HepG2 (cell line): ENCODE data around the gene NDUFS2. TPM values are rescaled to one million over a fixed set of nuclear protein-coding genes. Genes with fewer than 3 reads are reported as not detected.
A peak's percentile ranks its signal among the peaks of the same experiment; 100 is the strongest.

Source experiments
- ATAC-seq: fragments of 200-7000 bp; cut with Tn5 transposase; 3 replicates; pipeline ENCODE4 v1.9.1; 2020; ENCODE audit warnings: mild to moderate bottlenecking, moderate library complexity
- BruUV-seq: library from RNA; stranded (reverse); fragments of 400-500 nt; replicated peaks from 2 replicates; lab custom pipeline; 2021; lab: Mats Ljungman, UMichigan
- CTCF ChIA-PET: fragments of 300-600 bp; formaldehyde crosslinking; extraction: SDS; loops from one replicate; lab custom pipeline; 2021; ENCODE audit warnings: low total read pairs, inconsistent platforms, low intra/inter-chr PET ratio; lab: Yijun Ruan, JAX
- POLR2A ChIA-PET: fragments of 350-600 bp; sonication (Branson Sonifier 250); formaldehyde crosslinking; loops from one replicate; lab custom pipeline; 2020; ENCODE audit warnings: antibody characterized with exemption, inconsistent platforms; lab: Yijun Ruan, JAX
- DNase-seq: peaks from one replicate; pipeline ENCODE4 v3.0.0-alpha.2; 2015; ENCODE audit warnings: low spot score
- FAIRE-seq: peaks from 3 replicates; lab custom pipeline; 2011; peaks lifted over from hg19 to GRCh38; lab: Jason Lieb, UNC
- H2AFZ ChIP-seq: one replicate; pipeline ENCODE4 v1.6.1; 2011; ENCODE audit warnings: low read length, inconsistent platforms
- H3K27ac ChIP-seq: fragments of 300-600 bp; 3 replicates; pipeline ENCODE4 v1.8.0; 2011; ENCODE audit warnings: mixed run types, mild to moderate bottlenecking, mixed read lengths, low read length, inconsistent platforms; ENCODE audit not compliant: insufficient read depth; ENCODE audit errors: extremely low read length
- H3K27me3 ChIP-seq, 2 experiments: fragments of 200-600 bp in 1 of 2; 2 replicates in 1 of 2; 3 replicates in 1 of 2; pipeline versions ENCODE4 v1.6.0 to v1.8.0; 2011; ENCODE audit warnings: low read length in 2 of 2, mild to moderate bottlenecking in 2 of 2, moderate library complexity in 2 of 2, inconsistent platforms in 1 of 2; ENCODE audit not compliant: insufficient read depth in 2 of 2, control insufficient read depth in 1 of 2
- H3K36me3 ChIP-seq, 2 experiments: fragments of 200-600 bp in 1 of 2; replicated peaks in 1 of 2; 2 replicates in 1 of 2; 3 replicates in 1 of 2; pipeline versions ENCODE4 v1.5.1 to v1.8.0; 2011; ENCODE audit warnings: low read length in 2 of 2, inconsistent platforms in 1 of 2; ENCODE audit not compliant: insufficient read depth in 2 of 2, control insufficient read depth in 1 of 2
- H3K4me1 ChIP-seq: 2 replicates; pipeline ENCODE4 v1.5.1; 2012; ENCODE audit warnings: low read length, inconsistent platforms; ENCODE audit not compliant: insufficient read depth
- H3K4me2 ChIP-seq: 2 replicates; pipeline ENCODE4 v1.6.0; 2011; ENCODE audit warnings: low read depth, low read length, inconsistent platforms
- H3K4me3 ChIP-seq, 3 experiments: fragments of 200-600 bp in 1 of 3; sonication (generic), shearing (Covaris generic) in 1 of 3; replicated peaks in 1 of 3; 2 replicates each; pipeline ENCODE4 v1.5.1; 2011 to 2016; ENCODE audit warnings: low read length in 3 of 3, inconsistent platforms in 2 of 3, low read depth in 2 of 3, mild to moderate bottlenecking in 2 of 3, control low read depth in 1 of 3, mixed read lengths in 1 of 3; ENCODE audit not compliant: insufficient read depth in 1 of 3
- H3K79me2 ChIP-seq: one replicate; pipeline ENCODE4 v1.6.1; 2011; ENCODE audit warnings: low read length, inconsistent platforms; ENCODE audit not compliant: insufficient read depth
- H3K9ac ChIP-seq: 2 replicates; pipeline ENCODE4 v1.6.0; 2011; ENCODE audit warnings: mild to moderate bottlenecking, low read depth, low read length, inconsistent platforms; ENCODE audit not compliant: insufficient read depth
- H3K9me3 ChIP-seq: 2 replicates; pipeline ENCODE4 v1.5.1; 2012; ENCODE audit warnings: mild to moderate bottlenecking, low read length
- H4K20me1 ChIP-seq: 2 replicates; pipeline ENCODE4 v1.6.0; 2011; ENCODE audit warnings: inconsistent platforms, mild to moderate bottlenecking, low read length, moderate library complexity; ENCODE audit not compliant: insufficient read depth
- CCDC6 ChIP-seq: sonication (generic); formaldehyde crosslinking; IDR thresholded peaks from 2 replicates; pipeline ENCODE4 v1.8.1; 2022; ENCODE audit warnings: mild to moderate bottlenecking, missing genetic modification reagents, moderate library complexity
- TBX3 ChIP-seq: fragments of 450-650 bp; IDR thresholded peaks from 2 replicates; pipeline ENCODE4 v1.6.1; 2017; ENCODE audit warnings: antibody characterized with exemption, mild to moderate bottlenecking, inconsistent platforms, borderline replicate concordance
- WGBS: methylation state at CpG from one replicate; pipeline ENCODE4 v1.1.6; 2017; ENCODE audit warnings: low lambda C conversion rate; 5-methylcytosine and 5-hydroxymethylcytosine counted together
- in situ Hi-C: cut with HindIII; loops from 2 replicates; pipeline ENCODE4 v1.10.0; 2017; ENCODE audit warnings: low pct_unique_long_range_greater_than_20kb; ENCODE audit not compliant: extremely low pct_ligation_motif_present
- intact Hi-C: fragments of 100-400 bp; cut with micrococcal nuclease; formaldehyde crosslinking; loops from one replicate; pipeline ENCODE4 v1.10.0; 2022; ENCODE audit not compliant: unreplicated experiment
- polyA plus RNA-seq, 8 experiments: library from polyadenylated mRNA; depleted of rRNA in 3 of 8; stranded (reverse) in 7 of 8; unstranded in 1 of 8; fragments of >200 nt; fragmentation: Illumina TruSeq in 4 of 8; extraction: Trizol in 4 of 8; gene quantifications; 2 replicates each; pipeline versions ENCODE4 v1.2.1 to v1.2.3, GENCODE V29; 2011 to 2016; ENCODE audit warnings: low read depth in 4 of 8, missing spikeins in 1 of 8, mixed read lengths in 1 of 8; ENCODE audit not compliant: insufficient read depth in 1 of 8
- total RNA-seq, 5 experiments: library from RNA; depleted of rRNA; stranded (reverse); fragments of >200 nt; fragmentation: Illumina TruSeq; extraction: Trizol; gene quantifications; 2 replicates each; pipeline ENCODE4 v1.2.3, GENCODE V29; 2016; ENCODE audit warnings: low read depth in 1 of 5
- TF ChIP-seq, protein P1 (sequence below): sonication (generic); formaldehyde crosslinking; IDR thresholded peaks from 2 replicates; pipeline ENCODE4 v1.5.0; 2020; ENCODE audit warnings: mild to moderate bottlenecking, missing genetic modification reagents, borderline replicate concordance

NDUFS2 gene
- total and polyA plus RNA-seq, 2 of the 13 experiments (the other 11 are each of a cell fraction or from before 2014, with no cell fraction given): 89.9 to 118 TPM

DNA sequence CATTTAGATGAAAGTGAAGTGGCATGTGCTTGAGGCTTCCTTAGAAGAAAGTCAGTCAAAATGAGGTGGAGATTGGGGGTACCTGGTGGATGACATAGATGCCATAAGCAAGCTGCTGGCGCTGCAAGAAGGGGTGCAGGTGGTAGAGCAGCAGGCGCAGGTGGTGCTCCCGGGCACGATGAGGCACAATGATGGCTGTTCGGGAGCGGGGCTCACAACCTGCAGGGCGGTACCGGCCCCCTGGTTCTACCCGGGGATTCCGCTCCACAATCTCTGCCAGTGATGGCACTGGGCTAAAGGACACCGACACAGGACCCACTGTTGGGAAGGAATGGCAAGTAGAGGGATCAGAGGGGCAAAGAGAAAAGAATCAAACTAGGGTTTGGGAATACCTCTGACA is 27.3 kb upstream of the NDUFS2 start:
- no peak overlapping the region for H3K4me2 ChIP-seq
- no peak overlapping the region for H3K27ac ChIP-seq
- H3K4me1 ChIP-seq: peaks cover 19% of the 10 kb centered on the region
- no peak for DNase-seq
- TF ChIP-seq CCDC6 (CRISPR knock-in tag): no peak
- no peak for ATAC-seq
- intact Hi-C loops (no loop called here), in situ Hi-C loops (no loop called here)
- H3K9ac ChIP-seq: no peak overlapping the region
- no peak overlapping the region for H2AFZ ChIP-seq
- WGBS: 96% methylated on average over 4 of the region's 11 CpGs
- H3K27me3 ChIP-seq: no peaks in the 10 kb centered on the region; a peak in 1 of 5 replicates
- BruUV-seq: no TSS peak
- H3K36me3 ChIP-seq: peaks cover 8 to 43% of the 10 kb centered on the region in 2 experiments
- no peak for FAIRE-seq
- ChIA-PET CTCF (interaction anchor here (0.6 kb wide), 1 partner anchor 116 kb away, joined by 3 read pairs; no protein-coding TSS in a partner anchor), POLR2A (interaction anchor here (0.9 kb wide), 1 partner anchor 24 kb away, joined by 4 read pairs; the partner anchor contains the start of gene ADAMTS4)
- no peaks in the 10 kb centered on the region for H3K9me3 ChIP-seq
- H4K20me1 ChIP-seq: no peaks in the 10 kb centered on the region
- H3K79me2 ChIP-seq: peaks cover 10% of the 10 kb centered on the region
- no peak overlapping the region for H3K4me3 ChIP-seq

GRCh38 chr1:161175771-161176453 is 26.3 kb upstream of the NDUFS2 start:
- TSS peak; percentile 56 for BruUV-seq
- Histone ChIP-seq H3K27me3 (no peaks in the 10 kb centered on the region; a peak in 1 of 5 replicates), H4K20me1 (no peaks in the 10 kb centered on the region), H3K4me1 (peaks cover 19% of the 10 kb centered on the region), H3K4me2 (peak overlapping the region; percentile 96), H2AFZ (no peak overlapping the region), H3K79me2 (peaks cover 10% of the 10 kb centered on the region), H3K9ac (peak overlapping the region; percentile 84; the same call in 1 of the 2 replicates), H3K9me3 (no peaks in the 10 kb centered on the region), H3K36me3 (peaks cover 5 to 36% of the 10 kb centered on the region in 2 experiments), H3K27ac (no peak overlapping the region), H3K4me3 (peak overlapping the region; percentile 83 to 92 (median 83); a peak in 4 of 6 replicates)
- TF ChIP-seq, protein P1, sequence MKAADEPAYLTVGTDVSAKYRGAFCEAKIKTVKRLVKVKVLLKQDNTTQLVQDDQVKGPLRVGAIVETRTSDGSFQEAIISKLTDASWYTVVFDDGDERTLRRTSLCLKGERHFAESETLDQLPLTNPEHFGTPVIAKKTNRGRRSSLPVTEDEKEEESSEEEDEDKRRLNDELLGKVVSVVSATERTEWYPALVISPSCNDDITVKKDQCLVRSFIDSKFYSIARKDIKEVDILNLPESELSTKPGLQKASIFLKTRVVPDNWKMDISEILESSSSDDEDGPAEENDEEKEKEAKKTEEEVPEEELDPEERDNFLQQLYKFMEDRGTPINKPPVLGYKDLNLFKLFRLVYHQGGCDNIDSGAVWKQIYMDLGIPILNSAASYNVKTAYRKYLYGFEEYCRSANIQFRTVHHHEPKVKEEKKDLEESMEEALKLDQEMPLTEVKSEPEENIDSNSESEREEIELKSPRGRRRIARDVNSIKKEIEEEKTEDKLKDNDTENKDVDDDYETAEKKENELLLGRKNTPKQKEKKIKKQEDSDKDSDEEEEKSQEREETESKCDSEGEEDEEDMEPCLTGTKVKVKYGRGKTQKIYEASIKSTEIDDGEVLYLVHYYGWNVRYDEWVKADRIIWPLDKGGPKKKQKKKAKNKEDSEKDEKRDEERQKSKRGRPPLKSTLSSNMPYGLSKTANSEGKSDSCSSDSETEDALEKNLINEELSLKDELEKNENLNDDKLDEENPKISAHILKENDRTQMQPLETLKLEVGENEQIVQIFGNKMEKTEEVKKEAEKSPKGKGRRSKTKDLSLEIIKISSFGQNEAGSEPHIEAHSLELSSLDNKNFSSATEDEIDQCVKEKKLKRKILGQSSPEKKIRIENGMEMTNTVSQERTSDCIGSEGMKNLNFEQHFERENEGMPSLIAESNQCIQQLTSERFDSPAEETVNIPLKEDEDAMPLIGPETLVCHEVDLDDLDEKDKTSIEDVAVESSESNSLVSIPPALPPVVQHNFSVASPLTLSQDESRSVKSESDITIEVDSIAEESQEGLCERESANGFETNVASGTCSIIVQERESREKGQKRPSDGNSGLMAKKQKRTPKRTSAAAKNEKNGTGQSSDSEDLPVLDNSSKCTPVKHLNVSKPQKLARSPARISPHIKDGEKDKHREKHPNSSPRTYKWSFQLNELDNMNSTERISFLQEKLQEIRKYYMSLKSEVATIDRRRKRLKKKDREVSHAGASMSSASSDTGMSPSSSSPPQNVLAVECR (CRISPR knock-in tag): 0 out of 2 replicates have a peak, but pooled peaks have one; percentile 23
- TF ChIP-seq TBX3: no peak
- 98% methylated on average over 10 of the region's 10 CpGs for WGBS
- ATAC-seq (no peak), DNase-seq (no peak), FAIRE-seq (no peak)
- intact Hi-C loops (no loop called here), in situ Hi-C loops (no loop called here)
- POLR2A ChIA-PET: interaction anchor here (0.9 to 2.1 kb wide), 5 partner anchors 10 to 48 kb away, joined by 4 to 27 read pairs (median 4); partner anchors contain the start of genes ADAMTS4, APOA2, PPOX and UFC1
- CTCF ChIA-PET: no interaction called here
